ENCODE results near the gene HPDL. TPM values are rescaled to one million over a fixed set of nuclear protein-coding genes. Genes with fewer than 3 reads are reported as not detected.

HPDL gene
- total RNA-seq, 2 experiments from 2014 or later = 16.8 TPM

DNA sequence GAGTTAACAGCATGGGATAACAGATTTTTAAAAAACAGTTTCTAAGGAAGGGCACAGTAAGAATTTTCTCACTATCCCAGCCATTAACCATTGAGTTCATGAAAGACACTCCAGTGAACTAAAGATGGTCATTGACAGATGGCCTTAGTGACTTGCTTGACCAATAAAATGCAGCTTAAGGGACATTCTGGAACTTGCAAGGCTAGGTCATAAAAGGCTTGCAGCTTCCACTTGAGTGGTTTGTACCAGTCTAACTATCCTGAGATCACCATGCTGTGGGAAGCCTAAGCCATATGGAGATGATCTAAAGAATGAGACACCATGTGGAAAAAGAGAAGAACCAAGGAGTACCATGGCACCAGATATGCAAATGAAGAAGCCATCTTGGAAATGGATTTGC lies 51.5 kb downstream of the HPDL start:
- CTCF ChIA-PET = interaction anchor here (1.0 kb wide), 2 partner anchors 114 to 116 kb away, joined by 3 to 5 read pairs; no protein-coding TSS in a partner anchor
- ATAC-seq (no peak), DNase-seq (no peak)
- H3K9me3 Mint-ChIP-seq (ENCODE audit: insufficient read depth) = no peaks in the 10 kb centered on the region
- H3K27ac Mint-ChIP-seq = no peak overlapping the region
- peaks cover 4% of the 10 kb centered on the region for H3K4me1 Mint-ChIP-seq (ENCODE audit: low read depth)
- H3K27me3 Mint-ChIP-seq (ENCODE audit: low read depth) = no peaks in the 10 kb centered on the region
- H3K36me3 Mint-ChIP-seq (ENCODE audit: low read depth) = no peaks in the 10 kb centered on the region
- H3K4me3 Mint-ChIP-seq = no peak overlapping the region
- POLR2A ChIA-PET = no interaction called here

Other genes with a start within 250 kb of the HPDL start
- under 1 TPM; 0.50 TPM for gene ZSWIM5, start 120.3 kb upstream of the HPDL start, total RNA-seq
- gene TOE1, start 13.3 kb downstream of the HPDL start, total RNA-seq = 10 to 100 TPM; 25.4 to 25.9 TPM
- gene MUTYH, start 13.5 kb downstream of the HPDL start, total RNA-seq = 10 to 100 TPM; 59.8 to 61.8 TPM
- 1 to 10 TPM; 3.3 to 3.5 TPM for gene TESK2, start 164.3 kb downstream of the HPDL start, total RNA-seq
- gene CCDC163, start 173.2 kb downstream of the HPDL start, total RNA-seq = 1 to 10 TPM; 7.9 to 9.4 TPM
- gene MMACHC, start 173.4 kb downstream of the HPDL start, total RNA-seq = 1 to 10 TPM; 6.7 to 8.7 TPM
- 100 to 1,000 TPM; 250 to 251 TPM for gene PRDX1, start 195.0 kb downstream of the HPDL start, total RNA-seq
- gene AKR1A1, start 223.9 kb downstream of the HPDL start, total RNA-seq = 100 to 1,000 TPM; 150 to 152 TPM